Epithelial cell of proximal tubule (primary cell): ENCODE results near the gene NFE2L2. TPM values are rescaled to one million over a fixed set of nuclear protein-coding genes. Genes with fewer than 3 reads are reported as not detected.

Experiments used
- DNase-seq: peaks from one replicate; pipeline ENCODE4 v3.0.0-alpha.2; 2011; ENCODE audit warnings: low read depth
- H3K4me3 ChIP-seq: 2 replicates; pipeline ENCODE4 v1.5.1; 2011; ENCODE audit warnings: low read depth, mild to moderate bottlenecking, low read length
- CTCF ChIP-seq: conservative IDR thresholded peaks from 2 replicates; pipeline ENCODE4 v1.5.1; 2012; ENCODE audit warnings: low read depth, mild to moderate bottlenecking, low read length
- total RNA-seq: library from RNA; depleted of rRNA; stranded (reverse); fragments of >200 nt; gene quantifications from 2 replicates; pipeline ENCODE4 v1.2.3, GENCODE V29; 2015

NFE2L2 gene
- total RNA-seq, 1 donor from 2014 or later: 53.0 TPM

GRCh38 chr2:177243476-177243875 lies 21.1 kb downstream of the NFE2L2 start:
- no peak for DNase-seq
- TF ChIP-seq CTCF: no peak
- H3K4me3 ChIP-seq: no peak overlapping the region

- TF ChIP-seq CTCF: no peak
- DNase-seq: no peak
- H3K4me3 ChIP-seq: peak overlapping the region; percentile 0
Observed at GRCh38 chr2:177243073-177243472, 21.5 kb downstream of the NFE2L2 start.

- DNase-seq: peak; percentile 72
- TF ChIP-seq CTCF: no peak
- peak overlapping the region; percentile 7 for H3K4me3 ChIP-seq
Observed at GRCh38 chr2:177242121-177242987, 22.2 kb downstream of the NFE2L2 start.

GRCh38 chr2:177241711-177242120 lies 22.8 kb downstream of the NFE2L2 start:
- no peak for DNase-seq
- peak overlapping the region; percentile 7 for H3K4me3 ChIP-seq
- no peak for TF ChIP-seq CTCF

GRCh38 chr2:177239932-177240630 lies 24.4 kb downstream of the NFE2L2 start:
- peak overlapping the region; percentile 5 for H3K4me3 ChIP-seq
- DNase-seq: no peak
- no peak for TF ChIP-seq CTCF

- TF ChIP-seq CTCF: no peak
- no peak overlapping the region for H3K4me3 ChIP-seq
- DNase-seq: no peak
Observed at GRCh38 chr2:177239053-177239452, 25.5 kb downstream of the NFE2L2 start.
